SK-N-SH treated with all-trans-retinoic acid at 6 μM for 48 hours (cell line): ENCODE data around the gene ANKRD44.

ENCODE experiments used
- ATAC-seq: fragments of 200-7000 bp; cut with Tn5 transposase; 3 replicates; pipeline ENCODE4 v1.9.1; 2020; ENCODE audit warnings: mild to moderate bottlenecking, moderate library complexity
- ARNTL ChIP-seq: fragments of 450-650 bp; formaldehyde crosslinking; IDR thresholded peaks from 2 replicates; pipeline ENCODE4 v1.5.0; 2020; ENCODE audit warnings: low read depth, mild to moderate bottlenecking, moderate library complexity, borderline replicate concordance
- BACH2 ChIP-seq: fragments of 250-450 bp; sonication (Bioruptor Pico); IDR thresholded peaks from 2 replicates; pipeline ENCODE4 v1.9.0; 2021; ENCODE audit warnings: mild to moderate bottlenecking, borderline replicate concordance
- CREB5 ChIP-seq: fragments of 250-450 bp; sonication (Bioruptor Pico); IDR thresholded peaks from 2 replicates; pipeline ENCODE4 v1.5.1; 2020; ENCODE audit warnings: low read depth, mild to moderate bottlenecking, moderate library complexity
- CSRNP3 ChIP-seq: fragments of 250-450 bp; sonication (Bioruptor Pico); IDR thresholded peaks from 2 replicates; pipeline ENCODE4 v1.5.1; 2021; ENCODE audit warnings: mild to moderate bottlenecking, moderate library complexity
- ESRRG ChIP-seq: fragments of 250-450 bp; sonication (Bioruptor Pico); IDR thresholded peaks from 2 replicates; pipeline ENCODE4 v1.6.1; 2021; ENCODE audit warnings: mild to moderate bottlenecking
- GLIS3 ChIP-seq: fragments of 250-450 bp; sonication (Bioruptor Pico); IDR thresholded peaks from 2 replicates; pipeline ENCODE4 v1.5.0; 2020; ENCODE audit warnings: mild to moderate bottlenecking, moderate library complexity
- ISL1 ChIP-seq: fragments of 250-450 bp; sonication (Bioruptor Pico); IDR thresholded peaks from 2 replicates; pipeline ENCODE4 v2.1.2; 2022; ENCODE audit warnings: mild to moderate bottlenecking, moderate library complexity
- OSR1 ChIP-seq: fragments of 250-450 bp; sonication (Bioruptor Pico); IDR thresholded peaks from 2 replicates; pipeline ENCODE4 v1.8.0; 2022; ENCODE audit warnings: moderate library complexity, mild to moderate bottlenecking, inconsistent platforms
- PATZ1 ChIP-seq: fragments of 250-450 bp; sonication (Bioruptor Pico); IDR thresholded peaks from 2 replicates; pipeline ENCODE4 v1.8.0; 2020; ENCODE audit warnings: mild to moderate bottlenecking, moderate library complexity, borderline replicate concordance
- PPARA ChIP-seq: fragments of 250-450 bp; sonication (Bioruptor Pico); IDR thresholded peaks from 2 replicates; pipeline ENCODE4 v1.5.0; 2020; ENCODE audit warnings: mild to moderate bottlenecking, borderline replicate concordance
- RARB ChIP-seq: fragments of 250-450 bp; sonication (Bioruptor Pico); IDR thresholded peaks from 2 replicates; pipeline ENCODE4 v1.8.0; 2021; ENCODE audit warnings: mild to moderate bottlenecking, moderate library complexity
- SNAI2 ChIP-seq: fragments of 250-450 bp; sonication (Bioruptor Pico); IDR thresholded peaks from 2 replicates; pipeline ENCODE4 v1.5.0; 2020; ENCODE audit warnings: mild to moderate bottlenecking, moderate library complexity
- TOX ChIP-seq: fragments of 250-450 bp; sonication (Bioruptor Pico); IDR thresholded peaks from 2 replicates; pipeline ENCODE4 v1.8.0; 2021; ENCODE audit warnings: mild to moderate bottlenecking, moderate library complexity, borderline replicate concordance
- ZC3H10 ChIP-seq: fragments of 250-450 bp; sonication (Bioruptor Pico); IDR thresholded peaks from 2 replicates; pipeline ENCODE4 v1.5.1; 2021; ENCODE audit warnings: mild to moderate bottlenecking, moderate library complexity
- ZFP3 ChIP-seq: fragments of 250-450 bp; sonication (Bioruptor Pico); IDR thresholded peaks from 2 replicates; pipeline ENCODE4 v1.5.0; 2020; ENCODE audit warnings: mild to moderate bottlenecking, moderate library complexity
- ZFP30 ChIP-seq: fragments of 450-650 bp; formaldehyde crosslinking; IDR thresholded peaks from 2 replicates; pipeline ENCODE4 v1.5.0; 2022; ENCODE audit warnings: mild to moderate bottlenecking, moderate library complexity
- ZNF70 ChIP-seq: fragments of 450-650 bp; formaldehyde crosslinking; IDR thresholded peaks from 2 replicates; pipeline ENCODE4 v1.5.0; 2020; ENCODE audit warnings: mild to moderate bottlenecking, moderate library complexity
- ZNF8 ChIP-seq: fragments of 450-650 bp; formaldehyde crosslinking; IDR thresholded peaks from 2 replicates; pipeline ENCODE4 v1.5.0; 2020; ENCODE audit warnings: mild to moderate bottlenecking, moderate library complexity
- TF ChIP-seq, protein P1 (sequence below): fragments of 250-450 bp; sonication (Bioruptor Pico); IDR thresholded peaks from 2 replicates; pipeline ENCODE4 v1.5.0; 2020; ENCODE audit warnings: mild to moderate bottlenecking, moderate library complexity

The ANKRD44 gene

DNA sequence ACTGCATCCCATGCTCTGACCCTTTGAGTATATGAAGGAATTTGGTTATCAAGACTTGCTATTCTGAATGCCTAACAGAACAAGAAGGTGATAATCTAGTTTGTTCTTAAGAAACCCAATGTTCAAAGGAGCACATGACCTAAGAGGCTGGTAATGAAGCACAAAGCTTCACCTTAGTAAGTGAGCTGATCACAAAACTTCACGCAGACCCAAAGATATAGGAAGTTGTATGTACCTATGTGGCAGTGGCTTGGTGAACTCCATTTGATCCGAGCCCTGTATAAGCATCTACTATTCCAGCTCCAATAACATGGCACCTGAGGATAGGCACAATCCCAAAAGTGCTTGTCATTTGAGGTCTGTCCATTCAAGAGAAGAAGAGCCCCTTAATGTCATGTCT is 78.6 kb downstream of the ANKRD44 start:
- no peak for ATAC-seq
- TF ChIP-seq OSR1 (CRISPR knock-in tag) (no peak), CREB5 (CRISPR knock-in tag) (no peak), TOX (CRISPR knock-in tag) (no peak), ZNF70 (CRISPR knock-in tag) (no peak), BACH2 (CRISPR knock-in tag) (no peak), SNAI2 (CRISPR knock-in tag) (no peak), ARNTL (CRISPR knock-in tag) (no peak), ISL1 (CRISPR knock-in tag) (no peak), PATZ1 (no peak), GLIS3 (no peak), ESRRG (CRISPR knock-in tag) (no peak), ZFP3 (CRISPR knock-in tag) (no peak), CSRNP3 (no peak), RARB (CRISPR knock-in tag) (no peak), ZC3H10 (CRISPR knock-in tag) (no peak), ZFP30 (CRISPR knock-in tag) (no peak)
- TF ChIP-seq, protein P1, sequence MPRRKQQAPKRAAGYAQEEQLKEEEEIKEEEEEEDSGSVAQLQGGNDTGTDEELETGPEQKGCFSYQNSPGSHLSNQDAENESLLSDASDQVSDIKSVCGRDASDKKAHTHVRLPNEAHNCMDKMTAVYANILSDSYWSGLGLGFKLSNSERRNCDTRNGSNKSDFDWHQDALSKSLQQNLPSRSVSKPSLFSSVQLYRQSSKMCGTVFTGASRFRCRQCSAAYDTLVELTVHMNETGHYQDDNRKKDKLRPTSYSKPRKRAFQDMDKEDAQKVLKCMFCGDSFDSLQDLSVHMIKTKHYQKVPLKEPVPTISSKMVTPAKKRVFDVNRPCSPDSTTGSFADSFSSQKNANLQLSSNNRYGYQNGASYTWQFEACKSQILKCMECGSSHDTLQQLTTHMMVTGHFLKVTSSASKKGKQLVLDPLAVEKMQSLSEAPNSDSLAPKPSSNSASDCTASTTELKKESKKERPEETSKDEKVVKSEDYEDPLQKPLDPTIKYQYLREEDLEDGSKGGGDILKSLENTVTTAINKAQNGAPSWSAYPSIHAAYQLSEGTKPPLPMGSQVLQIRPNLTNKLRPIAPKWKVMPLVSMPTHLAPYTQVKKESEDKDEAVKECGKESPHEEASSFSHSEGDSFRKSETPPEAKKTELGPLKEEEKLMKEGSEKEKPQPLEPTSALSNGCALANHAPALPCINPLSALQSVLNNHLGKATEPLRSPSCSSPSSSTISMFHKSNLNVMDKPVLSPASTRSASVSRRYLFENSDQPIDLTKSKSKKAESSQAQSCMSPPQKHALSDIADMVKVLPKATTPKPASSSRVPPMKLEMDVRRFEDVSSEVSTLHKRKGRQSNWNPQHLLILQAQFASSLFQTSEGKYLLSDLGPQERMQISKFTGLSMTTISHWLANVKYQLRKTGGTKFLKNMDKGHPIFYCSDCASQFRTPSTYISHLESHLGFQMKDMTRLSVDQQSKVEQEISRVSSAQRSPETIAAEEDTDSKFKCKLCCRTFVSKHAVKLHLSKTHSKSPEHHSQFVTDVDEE, result no peak
- TF ChIP-seq, all 23 proteins: peak for 0

- ATAC-seq, result no peak
- no peak for TF ChIP-seq PATZ1
- no peak for TF ChIP-seq ESRRG (CRISPR knock-in tag)
Observed at GRCh38 chr2:197229509-197230443, 80.8 kb downstream of the ANKRD44 start.

DNA sequence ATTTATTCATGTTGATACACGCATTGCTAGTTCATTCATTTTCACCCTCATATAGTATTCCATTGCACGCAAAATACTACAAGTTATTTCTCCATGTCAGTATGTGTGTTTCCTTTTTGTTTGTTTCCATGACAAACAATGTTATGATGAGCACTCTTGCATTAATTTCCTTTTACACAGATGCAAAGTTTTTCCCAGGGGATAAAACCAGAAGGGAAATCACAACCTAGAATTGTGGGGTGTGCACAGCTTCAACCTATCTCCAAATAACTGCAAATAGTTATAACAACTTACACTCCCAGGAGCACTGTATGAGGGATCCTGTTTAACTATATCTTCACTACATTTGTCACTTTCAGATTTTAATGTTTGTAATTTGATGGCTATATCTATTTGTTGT is 87.1 kb downstream of the ANKRD44 start:
- TF ChIP-seq OSR1 (CRISPR knock-in tag) (no peak), PPARA (CRISPR knock-in tag) (no peak), ZFP3 (CRISPR knock-in tag) (no peak), ZNF8 (CRISPR knock-in tag) (no peak), ARNTL (CRISPR knock-in tag) (no peak)
- no peak for ATAC-seq
